Subcutaneous adipose tissue (tissue), 4 donors: ENCODE data around the gene MGAT5. TPM values are rescaled to one million over a fixed set of nuclear protein-coding genes. Genes with fewer than 3 reads are reported as not detected.

Experiments used
- CTCF ChIP-seq: fragments of 450-650 bp; IDR thresholded peaks from one replicate; pipeline ENCODE4 v1.5.1; 2016; ENCODE audit warnings: low read depth, mild to moderate bottlenecking, control low read depth, antibody characterized with exemption, moderate library complexity
- total RNA-seq, 4 donors: library from RNA; depleted of rRNA; stranded (reverse); fragments of >200 nt; gene quantifications; one replicate each; pipeline ENCODE4 v1.1.0, GENCODE V29; 2016

The MGAT5 gene
- total RNA-seq, 4 donors from 2014 or later, result 22.0 to 42.8 (median 32.2) TPM

GRCh38 chr2:134296301-134296700, 42.4 kb downstream of the MGAT5 start:
- no peak for TF ChIP-seq CTCF

- TF ChIP-seq CTCF, result no peak
Observed at GRCh38 chr2:134299334-134299733, 45.5 kb downstream of the MGAT5 start.

- TF ChIP-seq CTCF, result no peak
Observed at GRCh38 chr2:134300585-134300984, 46.7 kb downstream of the MGAT5 start.

GRCh38 chr2:134301099-134301927, 47.4 kb downstream of the MGAT5 start:
- TF ChIP-seq CTCF, result no peak

GRCh38 chr2:134301928-134302260, 48.0 kb downstream of the MGAT5 start:
- TF ChIP-seq CTCF, result no peak

- no peak for TF ChIP-seq CTCF
Observed at GRCh38 chr2:134304394-134305108, 50.7 kb downstream of the MGAT5 start.

- TF ChIP-seq CTCF, result no peak
Observed at GRCh38 chr2:134305109-134305491, 51.2 kb downstream of the MGAT5 start.
